ENCODE measurements around the gene DOCK2.

GRCh38 chr5:170067574-170068170 lies 430.6 kb downstream of the DOCK2 start:
- TF ChIP-seq CTCF (IDR thresholded peaks at IDR 0.05) (no peak), POLR2A (IDR thresholded peaks at IDR 0.05) (no peak), POLR2AphosphoS5 (IDR thresholded peaks at IDR 0.05) (no peak)
